ENCODE measurements around the gene DNAI2.
"Not testable (repeated sequence)": the region's sequence is repeated elsewhere in the genome, so short reads cannot be mapped to it uniquely, and the experiment has no call there.

DNAI2 gene

DNA sequence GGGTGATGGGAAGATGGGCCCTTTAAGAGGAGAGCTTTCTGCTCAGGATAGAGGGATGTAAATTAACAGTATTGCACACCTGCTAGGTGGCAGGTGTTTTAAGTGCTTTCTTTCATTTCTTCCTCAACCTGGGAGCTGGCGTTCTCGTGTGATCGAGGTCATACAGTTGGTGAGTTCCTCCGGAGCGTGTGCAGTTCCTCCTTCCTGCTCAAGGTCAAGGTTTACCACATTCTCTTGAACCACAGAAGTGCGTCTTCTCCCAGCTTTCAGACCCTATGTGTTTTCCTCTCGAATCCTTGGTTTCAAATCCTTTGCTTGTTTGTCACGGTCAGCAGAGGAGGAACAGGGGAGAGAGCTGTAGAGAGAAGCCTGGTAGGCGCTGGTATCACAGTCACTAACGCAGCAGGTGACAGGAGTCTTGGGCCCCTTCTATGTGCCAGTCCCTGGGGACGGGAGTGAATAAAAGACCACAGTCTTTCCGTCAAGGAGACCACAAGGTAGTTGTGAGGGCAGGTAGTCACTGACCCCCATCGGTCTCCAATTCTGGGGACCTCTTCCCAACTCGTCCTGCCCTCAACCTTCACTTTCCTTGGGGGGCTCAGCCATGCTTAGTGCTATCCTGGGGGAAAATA, 791 bp downstream of the DNAI2 start:
- DNase-seq (ENCODE audit: low read depth, low spot score), result no peak

DNA sequence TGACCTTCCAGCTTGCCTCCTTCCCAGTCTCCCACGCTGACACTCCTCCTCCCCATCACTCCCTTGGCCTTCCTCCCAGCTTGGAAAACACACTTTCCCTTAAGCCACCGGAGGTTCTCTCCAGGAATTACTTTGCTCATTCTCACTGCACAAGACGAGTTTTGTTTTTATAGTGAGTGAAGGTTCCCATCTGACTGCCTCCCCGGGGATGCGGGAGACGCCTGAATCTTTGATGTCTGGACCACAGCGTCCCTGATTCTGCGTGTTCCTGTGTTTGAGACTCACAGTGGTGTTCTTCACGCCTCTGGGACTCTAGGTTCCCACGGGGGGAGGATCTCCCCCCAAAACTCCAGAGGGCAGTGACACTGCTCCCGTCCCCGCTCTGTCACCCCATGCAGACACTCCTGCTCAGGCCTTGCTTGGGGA, 2.0 kb downstream of the DNAI2 start:
- no peak for DNase-seq (ENCODE audit: low read depth, low spot score)

DNA sequence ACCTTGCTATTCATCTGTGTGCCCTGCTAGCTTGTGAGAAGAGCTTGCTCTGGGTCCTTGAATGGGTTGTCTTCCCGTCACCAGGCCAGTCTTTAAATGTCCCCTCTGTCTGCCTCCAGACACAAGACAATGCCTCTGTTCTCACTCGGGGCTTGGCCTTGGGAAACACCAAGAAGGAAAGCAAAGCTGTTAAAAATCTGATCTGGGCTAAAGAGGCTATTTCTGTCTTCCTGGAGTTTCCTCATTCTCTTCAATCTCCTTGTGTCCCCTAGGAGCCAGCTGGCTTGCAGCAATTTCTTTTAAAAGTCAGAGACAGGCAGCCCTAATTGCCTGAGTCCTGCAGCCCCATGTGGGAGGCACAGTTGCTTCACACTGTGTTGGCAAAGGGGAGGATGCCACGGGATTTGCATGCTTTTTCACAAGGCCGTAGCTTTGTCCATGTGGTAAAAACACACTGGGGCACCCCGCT, 2.5 kb downstream of the DNAI2 start:
- DNase-seq (ENCODE audit: low read depth, low spot score), result no peak

DNA sequence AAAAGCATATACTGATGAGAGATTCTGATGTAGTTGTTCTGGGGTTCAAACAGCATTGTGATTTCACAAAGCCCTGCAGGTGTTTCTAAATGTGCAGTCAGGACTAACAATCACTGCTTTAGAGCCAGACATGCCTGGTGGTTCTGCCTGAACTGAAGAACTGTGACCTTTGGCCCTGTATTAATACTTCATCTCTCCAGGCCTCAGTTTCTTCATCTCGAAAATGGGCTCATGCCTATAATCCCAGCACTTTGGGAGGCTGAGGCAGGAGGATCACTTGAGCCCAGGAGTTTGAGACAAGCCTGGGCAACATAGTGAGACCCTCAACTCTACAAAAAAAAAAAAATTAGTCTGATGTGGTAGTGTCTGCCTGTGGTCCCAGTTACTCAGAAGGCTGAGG, 3.9 kb downstream of the DNAI2 start:
- DNase-seq (ENCODE audit: low read depth, low spot score), result no peak

DNA sequence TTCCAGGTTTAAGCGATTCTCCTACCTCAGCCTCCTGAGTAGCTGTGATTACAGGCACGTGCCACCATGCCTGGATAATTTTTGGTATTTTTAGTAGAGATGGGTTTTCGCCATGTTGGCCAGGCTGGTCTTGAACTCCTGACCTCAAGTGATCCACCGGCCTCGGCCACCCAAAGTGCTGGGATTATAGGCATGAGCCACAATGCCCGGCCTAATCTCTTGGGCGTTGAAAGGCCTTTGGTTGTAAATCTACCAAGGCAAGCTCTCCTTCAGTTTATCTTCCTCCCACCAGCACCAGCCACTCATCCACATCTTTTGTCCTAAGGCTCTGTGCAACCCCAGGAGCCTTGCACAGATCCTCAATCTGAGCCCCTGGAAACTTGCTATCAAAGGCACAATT, 5.6 kb downstream of the DNAI2 start:
- DNase-seq (ENCODE audit: low read depth, low spot score), result not testable (repeated sequence)

DNA sequence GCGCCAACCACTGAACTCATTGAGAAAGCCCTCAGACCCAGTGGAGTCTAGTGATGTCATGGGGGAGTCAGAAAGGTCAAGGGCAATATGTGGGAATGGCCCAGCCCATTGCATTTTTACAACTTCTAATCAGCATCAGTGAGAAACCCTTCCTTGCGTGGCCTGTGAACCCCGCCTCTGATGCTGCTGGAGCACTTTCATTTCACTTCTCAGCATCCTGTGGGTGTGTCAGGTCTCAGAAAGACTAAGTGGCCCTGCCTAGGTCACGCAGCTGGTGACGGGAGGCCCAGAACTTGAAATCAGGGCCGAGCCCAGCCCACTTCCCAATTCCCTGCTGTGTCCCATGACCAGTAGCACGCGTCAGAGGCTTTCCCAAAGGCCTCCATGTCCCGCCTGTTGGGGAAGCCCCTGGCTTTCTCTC, 6.1 kb downstream of the DNAI2 start:
- no peak for DNase-seq (ENCODE audit: low read depth, low spot score)

DNA sequence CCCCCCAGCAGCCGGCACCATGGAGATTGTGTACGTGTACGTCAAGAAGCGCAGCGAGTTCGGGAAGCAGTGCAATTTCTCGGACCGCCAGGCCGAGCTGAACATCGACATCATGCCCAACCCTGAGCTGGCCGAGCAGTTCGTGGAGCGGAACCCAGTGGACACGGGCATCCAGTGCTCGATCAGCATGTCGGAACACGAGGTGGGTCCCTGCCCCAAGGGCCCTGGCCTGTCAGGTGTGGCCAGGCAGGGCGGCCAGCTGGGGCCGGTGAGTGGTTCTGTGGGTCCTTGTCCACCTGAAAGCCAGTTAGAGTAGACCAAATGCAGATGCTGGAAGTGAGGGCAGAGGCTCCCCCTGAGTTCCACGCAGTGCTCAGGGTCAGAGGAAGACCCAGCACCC, 7.8 kb downstream of the DNAI2 start:
- no peak for DNase-seq (ENCODE audit: low read depth, low spot score)

DNA sequence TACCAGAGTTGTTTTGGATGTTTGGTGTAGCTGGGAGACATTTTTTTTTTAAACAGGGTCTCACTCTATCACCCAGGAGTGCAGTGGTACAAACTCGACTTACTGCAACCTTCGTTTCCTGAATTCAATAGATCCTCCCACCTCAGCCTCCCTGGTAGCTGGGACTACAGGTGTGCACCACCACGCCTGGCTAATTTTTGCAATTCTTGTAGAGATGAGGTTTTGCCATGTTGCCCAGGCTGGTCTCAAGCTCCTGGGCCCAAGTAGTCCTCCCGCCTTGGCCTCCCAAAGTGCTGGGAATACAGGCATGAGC, 8.2 kb downstream of the DNAI2 start:
- DNase-seq (ENCODE audit: low read depth, low spot score), result not testable (repeated sequence)

DNA sequence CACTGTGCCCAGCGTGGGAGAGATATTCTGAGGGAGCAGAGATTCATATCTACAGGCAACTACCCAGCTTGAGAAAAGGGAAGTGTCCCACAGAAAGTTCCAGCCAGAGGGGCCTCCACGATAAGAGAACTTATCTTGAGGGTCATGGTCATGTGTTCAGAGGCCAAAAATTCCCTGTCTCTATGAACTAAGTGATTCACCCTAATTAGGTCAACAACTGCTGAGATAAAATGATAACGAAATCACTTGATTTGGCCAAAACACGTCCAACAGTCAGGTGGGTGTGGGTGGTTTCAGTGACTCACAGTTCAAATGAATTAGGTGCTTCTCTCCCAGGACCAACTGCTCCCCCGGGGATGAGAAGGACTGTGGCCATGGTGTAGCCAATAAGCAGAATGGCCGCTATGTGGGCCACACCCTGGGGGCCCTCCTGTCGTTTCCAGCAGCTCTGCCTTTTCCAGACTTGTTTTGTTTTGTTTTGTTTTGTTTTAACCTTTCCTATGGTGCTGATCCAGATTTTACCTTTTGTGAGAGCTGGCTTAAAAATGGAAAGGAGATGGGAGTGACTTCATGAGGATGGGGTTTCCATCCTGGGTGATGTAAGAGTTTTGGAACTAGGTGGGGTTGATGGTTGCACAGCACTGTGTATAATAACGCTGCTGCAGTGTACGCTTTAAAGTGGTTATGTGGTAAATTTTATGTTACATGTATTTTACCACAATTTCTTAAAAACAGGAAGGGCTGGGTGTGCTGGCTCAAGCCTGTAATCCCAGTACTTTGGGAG, 8.7 kb downstream of the DNAI2 start:
- no peak for DNase-seq (ENCODE audit: low read depth, low spot score)

DNA sequence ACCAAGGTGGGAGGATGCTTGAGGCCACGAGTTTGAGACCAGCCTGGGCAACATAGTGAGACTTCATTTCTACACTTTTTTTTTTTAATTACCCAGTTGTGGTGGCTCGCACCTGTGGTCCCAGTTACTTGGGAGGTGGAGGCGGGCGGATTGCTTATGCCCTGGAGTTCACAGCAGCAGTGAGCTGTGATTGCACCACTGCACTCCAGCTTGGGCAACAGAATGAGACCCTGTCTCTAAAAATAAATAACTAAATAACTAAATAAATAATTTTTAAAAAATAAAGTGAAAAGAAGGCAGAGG, 9.3 kb downstream of the DNAI2 start:
- no peak for DNase-seq (ENCODE audit: low read depth, low spot score)

DNA sequence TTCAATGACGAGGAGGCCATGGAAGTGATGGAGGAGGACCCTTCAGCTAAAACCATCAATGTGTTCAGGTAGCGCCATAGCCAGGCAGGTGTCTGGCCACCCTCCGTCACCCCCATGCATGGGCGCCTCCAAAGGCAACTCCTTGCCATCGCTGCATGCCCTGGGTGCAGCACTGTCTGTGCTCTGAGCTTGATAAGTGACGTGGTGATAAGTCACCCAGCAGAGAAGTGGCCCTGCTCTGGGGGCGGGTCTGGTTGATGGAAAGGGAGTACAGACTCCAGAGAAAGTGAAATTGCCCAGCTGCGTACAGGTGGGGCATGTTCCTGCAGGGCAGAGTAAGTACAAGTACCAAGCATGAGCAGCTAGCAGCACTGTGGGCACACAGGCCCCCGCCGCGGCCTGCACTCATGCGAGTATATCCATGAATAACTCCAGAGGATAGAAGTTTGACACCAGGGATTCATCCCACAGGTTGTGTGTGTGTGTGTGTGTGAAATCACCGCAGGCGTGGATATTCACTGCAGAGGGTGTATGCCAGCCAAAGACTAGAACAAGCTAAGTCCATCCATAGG, 13.1 kb downstream of the DNAI2 start:
- no peak for DNase-seq (ENCODE audit: low read depth, low spot score)

DNA sequence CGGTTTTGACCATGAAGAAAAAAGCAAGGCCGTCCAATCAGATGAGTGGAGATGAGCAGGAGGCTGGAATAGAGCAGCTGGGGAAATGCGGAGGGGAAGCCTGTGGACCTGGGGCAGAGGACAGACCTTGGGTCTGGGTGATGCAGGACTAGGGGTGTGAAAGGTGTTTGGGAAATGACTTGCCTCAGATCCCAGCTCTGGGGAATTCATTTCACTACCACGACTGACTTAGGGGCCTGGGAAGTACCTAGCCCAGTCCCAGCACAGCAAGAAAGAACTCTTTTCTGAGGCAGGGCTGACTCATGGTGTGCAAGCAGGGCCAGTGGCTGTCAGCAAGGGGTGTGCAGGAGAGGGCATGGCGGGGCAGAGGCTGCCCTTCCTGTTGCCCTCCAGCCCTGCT, 14.8 kb downstream of the DNAI2 start:
- DNase-seq (ENCODE audit: low read depth, low spot score), result no peak

DNA sequence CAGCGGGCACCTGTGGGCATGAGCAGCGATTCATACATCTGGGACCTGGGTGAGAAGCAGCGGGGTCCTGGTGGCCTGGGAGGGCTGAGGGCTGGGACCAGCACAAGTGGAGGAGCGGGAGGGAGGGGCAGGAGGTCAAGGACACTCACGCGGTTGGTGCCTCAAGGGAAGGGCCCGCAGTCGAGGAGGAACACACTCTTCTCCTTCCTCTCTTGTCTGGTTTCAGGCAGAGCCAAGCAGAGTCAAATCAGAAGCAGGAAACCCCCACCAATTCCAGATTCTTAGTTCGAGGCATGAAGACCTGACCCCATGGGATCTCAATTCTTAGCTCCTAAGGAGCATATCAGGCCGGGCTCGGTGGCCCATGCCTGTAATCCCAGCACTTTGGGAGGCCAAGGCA, 15.7 kb downstream of the DNAI2 start:
- no peak for DNase-seq (ENCODE audit: low read depth, low spot score)

DNA sequence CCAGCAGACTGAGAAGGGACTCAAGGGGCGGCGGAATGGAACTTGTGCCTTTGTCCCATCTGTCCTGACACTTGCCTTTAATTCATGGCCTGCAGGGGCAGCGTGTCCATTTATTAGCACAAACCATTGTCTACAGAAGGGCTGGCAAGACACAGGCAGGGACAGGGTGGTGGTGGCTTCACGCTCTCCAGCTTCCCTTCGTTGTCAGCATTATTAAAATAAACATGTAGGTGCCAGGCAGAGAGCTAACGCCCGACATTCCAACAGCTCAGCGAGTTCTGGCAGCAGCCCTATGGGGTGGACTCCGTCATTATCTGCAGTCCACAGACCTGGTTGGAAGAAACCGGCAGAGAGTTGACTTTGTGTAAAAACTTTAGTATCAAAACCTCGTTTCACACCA, 16.3 kb downstream of the DNAI2 start:
- DNase-seq (ENCODE audit: low read depth, low spot score), result no peak

DNA sequence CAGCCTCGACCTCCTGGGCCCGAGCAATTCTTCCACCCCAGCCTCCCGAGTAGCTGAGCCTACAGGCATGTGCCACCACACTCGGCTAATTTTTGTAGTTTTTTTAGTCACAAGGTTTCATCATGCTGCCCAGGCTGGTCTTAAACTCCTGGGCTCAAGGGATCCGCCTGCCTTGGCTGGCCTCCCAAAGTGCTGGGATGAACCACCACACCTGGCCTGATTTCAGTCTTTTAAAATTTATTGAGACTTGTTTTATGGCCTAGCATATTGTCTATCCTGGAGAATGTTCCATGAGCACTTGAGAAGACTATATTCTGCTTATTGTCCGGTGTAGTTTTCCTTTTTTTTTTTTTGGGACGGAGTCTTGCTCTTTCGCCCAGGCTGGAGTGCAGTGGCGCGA, 18.5 kb downstream of the DNAI2 start:
- no peak for DNase-seq (ENCODE audit: low read depth, low spot score)

DNA sequence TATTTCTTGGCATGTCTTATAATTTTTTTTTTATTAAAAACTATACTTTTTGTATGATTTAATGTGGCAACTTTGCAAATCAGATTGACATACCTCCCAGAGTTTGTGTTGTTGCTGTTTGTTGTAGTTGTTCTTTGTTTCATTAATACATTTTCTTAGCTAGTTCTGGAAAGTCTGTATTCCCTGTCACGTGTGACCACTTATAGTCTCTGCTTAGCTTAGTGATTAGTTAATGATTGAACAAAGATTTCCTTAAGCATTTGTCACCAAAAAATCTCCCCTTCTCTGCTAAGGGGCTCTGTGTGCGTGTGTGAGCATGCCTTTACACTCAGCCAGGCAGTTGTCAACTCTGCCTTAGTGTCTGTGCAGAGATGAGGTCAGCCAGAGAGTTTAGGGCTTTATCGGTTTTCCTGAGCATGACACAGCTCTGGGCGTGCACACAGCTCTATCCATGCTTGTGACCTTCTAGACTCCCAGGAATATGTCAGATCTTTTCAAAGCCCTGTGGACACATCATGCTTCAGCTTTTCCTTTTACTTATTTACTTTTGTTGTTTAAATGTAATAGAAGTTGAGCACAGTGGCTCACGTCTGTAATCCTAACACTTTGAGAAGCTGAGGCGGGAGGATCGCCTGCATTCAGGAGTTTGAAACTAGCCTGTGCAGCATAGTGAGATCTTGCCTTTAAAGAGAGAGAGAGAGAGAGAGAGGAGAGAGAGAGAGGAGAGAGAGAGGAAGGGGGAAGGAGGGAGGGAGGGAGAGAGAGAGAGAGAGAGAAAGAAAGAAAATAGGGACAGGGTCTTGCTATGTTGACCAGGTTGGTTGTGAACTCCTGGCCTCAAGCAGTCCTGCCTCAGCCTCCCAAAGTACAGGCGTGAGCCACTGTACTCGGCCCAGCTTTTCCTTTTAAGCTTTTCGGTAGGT, 21.9 kb downstream of the DNAI2 start:
- DNase-seq (ENCODE audit: low read depth, low spot score), result no peak

DNA sequence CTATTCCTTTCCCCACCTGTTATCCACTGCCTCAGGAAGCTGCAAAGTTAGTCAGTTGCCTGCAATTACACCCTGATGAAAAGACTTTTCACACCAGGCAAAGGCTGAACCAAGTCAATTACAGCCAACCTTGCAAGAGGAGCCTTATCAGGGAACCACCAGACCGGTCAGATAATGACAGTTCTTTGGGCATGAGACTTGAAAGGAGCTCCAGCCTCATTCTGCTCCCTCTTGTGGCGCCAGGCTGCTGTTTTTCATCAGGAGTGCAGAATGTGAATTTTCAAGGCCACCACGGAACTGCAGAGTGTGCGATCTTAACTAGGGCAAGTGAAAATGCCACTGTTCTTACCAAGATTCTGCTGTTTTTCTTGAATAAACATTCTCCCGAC, 22.5 kb downstream of the DNAI2 start:
- DNase-seq (ENCODE audit: low read depth, low spot score), result no peak

DNA sequence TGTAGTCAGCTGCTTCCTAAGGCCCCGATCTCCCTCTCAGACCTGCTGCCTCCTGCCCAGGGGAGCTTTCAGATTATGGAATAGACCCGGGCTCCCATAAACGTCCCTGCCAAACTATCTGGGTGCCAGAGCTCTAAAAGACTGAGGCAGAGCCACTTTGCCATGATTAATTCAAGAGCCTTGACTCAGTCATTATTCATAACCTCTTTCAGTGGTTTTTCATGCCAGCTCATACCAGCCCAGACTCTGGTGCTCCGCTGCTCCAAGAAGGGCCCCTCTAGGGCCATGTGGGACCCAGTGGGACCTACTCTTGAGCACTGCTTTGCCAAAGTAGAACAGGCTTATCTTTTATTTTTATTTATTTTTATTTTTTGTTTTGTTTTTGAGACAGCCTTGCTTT, 23.9 kb downstream of the DNAI2 start:
- no peak for DNase-seq (ENCODE audit: low read depth, low spot score)

DNA sequence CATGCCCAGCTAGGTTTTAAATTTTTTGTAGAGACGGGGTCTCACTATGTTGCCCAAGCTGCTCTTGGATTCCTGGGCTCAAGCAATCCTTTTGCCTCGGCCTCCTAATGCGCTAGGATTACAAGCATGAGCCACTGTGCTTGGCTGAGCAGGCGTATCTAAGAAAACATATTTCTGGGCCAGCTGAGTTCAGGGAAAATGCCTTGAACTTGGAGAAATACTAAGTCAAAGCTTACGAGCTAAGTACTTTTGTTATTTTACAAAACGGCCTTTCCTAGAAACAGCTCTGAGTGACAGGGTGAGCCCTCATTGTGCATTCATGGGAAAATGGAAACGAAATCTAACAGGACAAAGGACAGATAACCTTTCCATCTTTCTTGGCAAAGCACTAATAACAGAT, 24.7 kb downstream of the DNAI2 start:
- no peak for DNase-seq (ENCODE audit: low read depth, low spot score)

DNA sequence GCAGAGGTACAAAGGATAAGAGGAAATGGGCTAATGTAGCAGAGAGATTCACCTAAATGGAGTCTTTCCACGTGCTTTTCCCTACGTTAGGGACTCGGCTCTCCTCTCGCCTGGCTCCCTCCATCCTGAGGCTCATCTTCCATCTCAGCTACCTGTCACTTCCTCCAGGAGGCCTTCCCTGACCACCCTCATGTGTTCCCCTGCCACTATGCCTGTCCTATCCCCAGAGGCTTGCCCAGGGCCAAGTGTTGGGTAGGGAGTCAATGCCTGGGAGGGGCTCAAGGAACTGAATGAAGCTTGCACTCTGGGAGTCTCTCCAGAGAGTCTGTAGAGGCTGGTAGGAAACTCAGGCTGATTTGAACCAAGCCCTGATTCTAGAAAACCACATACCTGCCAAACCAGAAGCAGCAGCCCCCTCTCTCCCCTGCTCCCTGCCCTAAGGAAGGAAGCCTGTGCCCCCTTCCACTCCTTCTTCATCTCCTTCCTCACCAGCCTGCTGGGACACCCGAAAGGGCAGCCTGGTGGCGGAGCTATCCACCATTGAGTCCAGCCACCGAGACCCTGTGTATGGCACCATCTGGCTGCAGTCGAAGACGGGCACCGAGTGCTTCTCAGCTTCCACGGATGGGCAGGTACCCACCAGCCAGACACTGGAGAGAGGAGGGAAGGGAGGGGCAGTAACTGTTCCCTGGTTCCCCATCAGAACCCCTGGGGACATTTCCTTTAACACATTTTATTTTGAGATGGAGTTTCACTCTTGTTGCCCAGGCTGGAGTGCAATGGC, 25.4 kb downstream of the DNAI2 start:
- no peak for DNase-seq (ENCODE audit: low read depth, low spot score)

DNA sequence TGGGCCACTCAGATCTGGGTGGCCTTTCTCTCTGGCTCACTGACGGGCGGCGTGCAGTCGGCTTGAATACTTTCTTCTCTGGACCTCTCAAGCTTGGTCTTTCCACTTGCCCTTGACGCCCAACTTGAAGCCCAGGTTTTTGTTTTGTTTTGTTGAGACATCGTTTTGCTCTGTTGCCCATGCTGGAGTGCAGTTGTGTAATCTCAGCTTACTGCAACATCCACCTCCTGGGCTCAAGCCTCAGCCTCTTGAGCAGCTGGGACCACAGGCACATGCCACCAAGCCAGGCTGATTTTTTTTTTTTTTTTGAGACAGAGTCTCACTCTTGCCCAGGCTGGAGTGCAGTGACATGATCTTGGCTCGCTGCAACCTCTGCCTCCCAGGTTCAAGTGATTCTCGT, 29.3 kb downstream of the DNAI2 start:
- no peak for DNase-seq (ENCODE audit: low read depth, low spot score)

DNA sequence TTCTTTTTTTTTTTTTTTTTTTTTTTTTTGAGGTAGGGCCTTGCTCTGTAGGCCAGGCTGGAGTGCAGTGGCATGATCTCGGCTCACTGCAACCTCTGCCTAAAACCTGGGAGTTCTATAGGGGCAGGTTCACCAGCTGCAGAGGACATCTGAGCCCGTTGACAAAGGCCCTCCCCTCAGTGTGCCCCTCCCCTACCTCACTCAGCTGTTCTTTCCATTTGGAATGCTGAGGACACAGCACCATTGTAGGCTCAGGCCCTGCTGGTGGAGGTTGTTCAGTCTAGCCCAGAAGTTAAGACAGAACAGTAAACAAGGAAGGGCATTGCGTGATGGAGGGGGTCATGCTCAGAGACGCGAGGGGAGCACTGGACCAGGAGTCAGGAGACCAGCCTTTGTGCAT, 30.1 kb downstream of the DNAI2 start:
- DNase-seq (ENCODE audit: low read depth, low spot score), result no peak

All from iPS DF 19.7 (cell line).